G401.6 (cell line): ENCODE data around the gene CNTNAP2.

ENCODE experiments used
- FAIRE-seq: peaks from 2 replicates; lab custom pipeline; 2012; peaks lifted over from hg19 to GRCh38; lab: Jason Lieb, UNC

CNTNAP2 gene

GRCh38 chr7:148371280-148371937 is 2254.8 kb downstream of the CNTNAP2 start:
- FAIRE-seq = no peak

GRCh38 chr7:148374396-148375259 is 2258.0 kb downstream of the CNTNAP2 start:
- FAIRE-seq = no peak

GRCh38 chr7:148379677-148380076 is 2263.1 kb downstream of the CNTNAP2 start:
- FAIRE-seq = no peak

- no peak for FAIRE-seq
Observed at GRCh38 chr7:148380596-148381419, 2264.2 kb downstream of the CNTNAP2 start.

- FAIRE-seq = no peak
Observed at GRCh38 chr7:148382596-148382995, 2266.0 kb downstream of the CNTNAP2 start.

- no peak for FAIRE-seq
Observed at GRCh38 chr7:148383651-148384050, 2267.1 kb downstream of the CNTNAP2 start.

- no peak for FAIRE-seq
Observed at GRCh38 chr7:148385009-148385682, 2268.5 kb downstream of the CNTNAP2 start.

- no peak for FAIRE-seq
Observed at GRCh38 chr7:148390381-148390780, 2273.8 kb downstream of the CNTNAP2 start.

GRCh38 chr7:148391591-148391990 is 2275.0 kb downstream of the CNTNAP2 start:
- FAIRE-seq = no peak

GRCh38 chr7:148394582-148394981 is 2278.0 kb downstream of the CNTNAP2 start:
- no peak for FAIRE-seq

- FAIRE-seq = no peak
Observed at GRCh38 chr7:148395352-148395811, 2278.8 kb downstream of the CNTNAP2 start.

- no peak for FAIRE-seq
Observed at GRCh38 chr7:148395990-148396716, 2279.6 kb downstream of the CNTNAP2 start.

- FAIRE-seq = no peak
Observed at GRCh38 chr7:148397056-148397455, 2280.5 kb downstream of the CNTNAP2 start.

GRCh38 chr7:148397551-148397950 is 2280.9 kb downstream of the CNTNAP2 start:
- no peak for FAIRE-seq

GRCh38 chr7:148397985-148398384 is 2281.4 kb downstream of the CNTNAP2 start:
- no peak for FAIRE-seq

- FAIRE-seq = no peak
Observed at GRCh38 chr7:148398844-148399365, 2282.3 kb downstream of the CNTNAP2 start.

- FAIRE-seq = no peak
Observed at GRCh38 chr7:148400101-148400500, 2283.5 kb downstream of the CNTNAP2 start.

- no peak for FAIRE-seq
Observed at GRCh38 chr7:148402159-148402558, 2285.6 kb downstream of the CNTNAP2 start.

- FAIRE-seq = no peak
Observed at GRCh38 chr7:148403466-148403993, 2286.9 kb downstream of the CNTNAP2 start.

- no peak for FAIRE-seq
Observed at GRCh38 chr7:148408307-148408706, 2291.7 kb downstream of the CNTNAP2 start.

- FAIRE-seq = no peak
Observed at GRCh38 chr7:148410905-148411304, 2294.3 kb downstream of the CNTNAP2 start.
